ENCODE results near the gene ELOF1. TPM values are rescaled to one million over a fixed set of nuclear protein-coding genes. Genes with fewer than 3 reads are reported as not detected.

ELOF1 gene
- polyA plus RNA-seq, 1 of the 3 experiments (the other 2 are of a cell fraction): 157 TPM

DNA sequence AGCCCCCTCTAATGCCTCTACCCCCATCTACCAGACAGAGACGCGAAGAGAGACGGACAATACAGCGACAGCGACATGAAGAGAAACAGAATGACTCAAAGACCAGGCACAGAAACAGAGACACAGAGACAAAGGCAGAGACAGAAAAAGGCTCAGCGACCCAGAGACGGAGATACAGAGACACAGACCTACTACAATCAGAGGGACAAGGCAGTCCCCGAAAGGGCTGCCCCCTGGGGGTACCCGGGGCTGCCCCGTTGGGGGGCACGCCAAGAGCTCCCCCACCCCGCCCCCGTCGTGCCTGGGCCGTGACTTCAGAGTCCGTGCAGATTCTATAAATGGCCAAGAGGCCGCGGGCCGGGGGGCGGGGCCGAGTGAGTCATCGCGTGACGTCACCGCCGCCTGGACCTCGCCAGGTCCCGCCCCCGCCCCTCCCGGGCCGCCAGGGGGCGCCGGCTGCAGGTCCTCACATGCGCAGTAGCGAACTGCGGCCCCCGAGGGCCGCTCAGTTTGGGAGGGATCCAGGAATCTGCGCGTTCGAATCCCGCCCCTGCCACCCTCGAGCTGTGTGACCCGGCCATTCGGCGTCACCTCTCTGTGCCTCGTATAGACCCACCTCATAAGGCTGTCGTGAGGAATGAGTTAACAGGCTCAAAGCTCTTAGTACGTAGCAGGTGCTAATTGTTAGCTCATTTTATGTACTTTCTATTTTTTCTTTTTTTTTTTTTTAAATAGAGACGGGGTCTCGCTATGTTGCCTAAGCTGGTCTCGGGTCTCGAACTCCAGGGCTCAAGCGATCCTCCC is 23.0 kb downstream of the ELOF1 start (continued):
- TF ChIP-seq, protein P1, sequence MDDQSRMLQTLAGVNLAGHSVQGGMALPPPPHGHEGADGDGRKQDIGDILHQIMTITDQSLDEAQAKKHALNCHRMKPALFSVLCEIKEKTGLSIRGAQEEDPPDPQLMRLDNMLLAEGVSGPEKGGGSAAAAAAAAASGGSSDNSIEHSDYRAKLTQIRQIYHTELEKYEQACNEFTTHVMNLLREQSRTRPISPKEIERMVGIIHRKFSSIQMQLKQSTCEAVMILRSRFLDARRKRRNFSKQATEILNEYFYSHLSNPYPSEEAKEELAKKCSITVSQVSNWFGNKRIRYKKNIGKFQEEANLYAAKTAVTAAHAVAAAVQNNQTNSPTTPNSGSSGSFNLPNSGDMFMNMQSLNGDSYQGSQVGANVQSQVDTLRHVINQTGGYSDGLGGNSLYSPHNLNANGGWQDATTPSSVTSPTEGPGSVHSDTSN (IDR thresholded peaks at IDR 0.05): no peak
- TF ChIP-seq FOSL2 (IDR thresholded peaks at IDR 0.05; ENCODE audit: borderline replicate concordance, low read depth): peak; percentile 95
- TF ChIP-seq, protein P2, sequence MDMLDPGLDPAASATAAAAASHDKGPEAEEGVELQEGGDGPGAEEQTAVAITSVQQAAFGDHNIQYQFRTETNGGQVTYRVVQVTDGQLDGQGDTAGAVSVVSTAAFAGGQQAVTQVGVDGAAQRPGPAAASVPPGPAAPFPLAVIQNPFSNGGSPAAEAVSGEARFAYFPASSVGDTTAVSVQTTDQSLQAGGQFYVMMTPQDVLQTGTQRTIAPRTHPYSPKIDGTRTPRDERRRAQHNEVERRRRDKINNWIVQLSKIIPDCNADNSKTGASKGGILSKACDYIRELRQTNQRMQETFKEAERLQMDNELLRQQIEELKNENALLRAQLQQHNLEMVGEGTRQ (IDR thresholded peaks at IDR 0.05; ENCODE audit: borderline replicate concordance, low read depth, low read length): no peak
- TF ChIP-seq, protein P3, sequence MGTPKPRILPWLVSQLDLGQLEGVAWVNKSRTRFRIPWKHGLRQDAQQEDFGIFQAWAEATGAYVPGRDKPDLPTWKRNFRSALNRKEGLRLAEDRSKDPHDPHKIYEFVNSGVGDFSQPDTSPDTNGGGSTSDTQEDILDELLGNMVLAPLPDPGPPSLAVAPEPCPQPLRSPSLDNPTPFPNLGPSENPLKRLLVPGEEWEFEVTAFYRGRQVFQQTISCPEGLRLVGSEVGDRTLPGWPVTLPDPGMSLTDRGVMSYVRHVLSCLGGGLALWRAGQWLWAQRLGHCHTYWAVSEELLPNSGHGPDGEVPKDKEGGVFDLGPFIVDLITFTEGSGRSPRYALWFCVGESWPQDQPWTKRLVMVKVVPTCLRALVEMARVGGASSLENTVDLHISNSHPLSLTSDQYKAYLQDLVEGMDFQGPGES (IDR thresholded peaks at IDR 0.05; ENCODE audit: low read depth, low read length): no peak
- no peak for TF ChIP-seq GATA2 (CRISPR knock-in tag; IDR thresholded peaks at IDR 0.05)
- TF ChIP-seq JUND (IDR thresholded peaks at IDR 0.05): peak; percentile 86
- TF ChIP-seq, protein P4, sequence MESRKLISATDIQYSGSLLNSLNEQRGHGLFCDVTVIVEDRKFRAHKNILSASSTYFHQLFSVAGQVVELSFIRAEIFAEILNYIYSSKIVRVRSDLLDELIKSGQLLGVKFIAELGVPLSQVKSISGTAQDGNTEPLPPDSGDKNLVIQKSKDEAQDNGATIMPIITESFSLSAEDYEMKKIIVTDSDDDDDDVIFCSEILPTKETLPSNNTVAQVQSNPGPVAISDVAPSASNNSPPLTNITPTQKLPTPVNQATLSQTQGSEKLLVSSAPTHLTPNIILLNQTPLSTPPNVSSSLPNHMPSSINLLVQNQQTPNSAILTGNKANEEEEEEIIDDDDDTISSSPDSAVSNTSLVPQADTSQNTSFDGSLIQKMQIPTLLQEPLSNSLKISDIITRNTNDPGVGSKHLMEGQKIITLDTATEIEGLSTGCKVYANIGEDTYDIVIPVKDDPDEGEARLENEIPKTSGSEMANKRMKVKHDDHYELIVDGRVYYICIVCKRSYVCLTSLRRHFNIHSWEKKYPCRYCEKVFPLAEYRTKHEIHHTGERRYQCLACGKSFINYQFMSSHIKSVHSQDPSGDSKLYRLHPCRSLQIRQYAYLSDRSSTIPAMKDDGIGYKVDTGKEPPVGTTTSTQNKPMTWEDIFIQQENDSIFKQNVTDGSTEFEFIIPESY (IDR thresholded peaks at IDR 0.05; ENCODE audit: borderline replicate concordance, low read depth): no peak
- TF ChIP-seq FOXM1 (IDR thresholded peaks at IDR 0.05; ENCODE audit: low read depth): no peak
- no peak for TF ChIP-seq RFX5 (IDR thresholded peaks at IDR 0.05; ENCODE audit: low read length)
- TF ChIP-seq EP300 (IDR thresholded peaks at IDR 0.05; ENCODE audit: borderline replicate concordance in 1 of 2, low read depth in 1 of 2, low read length in 1 of 2): no peak
- TF ChIP-seq, protein P5, sequence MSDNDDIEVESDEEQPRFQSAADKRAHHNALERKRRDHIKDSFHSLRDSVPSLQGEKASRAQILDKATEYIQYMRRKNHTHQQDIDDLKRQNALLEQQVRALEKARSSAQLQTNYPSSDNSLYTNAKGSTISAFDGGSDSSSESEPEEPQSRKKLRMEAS (IDR thresholded peaks at IDR 0.05; ENCODE audit: low read depth): peak; percentile 29; the same call in 1 of the 2 replicates
- TF ChIP-seq POLR2AphosphoS5 (IDR thresholded peaks at IDR 0.05; ENCODE audit: low read depth, low read length): peak; percentile 57; the same call in 1 of the 2 replicates
- TF ChIP-seq GABPA (IDR thresholded peaks at IDR 0.05; ENCODE audit: low read depth): no peak
- no peak for TF ChIP-seq CHD2 (IDR thresholded peaks at IDR 0.05; ENCODE audit: low read length, partially characterized antibody)
- no peak for TF ChIP-seq SIN3A (IDR thresholded peaks at IDR 0.05; ENCODE audit: borderline replicate concordance, low read depth, low read length)
- peak; percentile 55; the same call in 1 of the 2 replicates for TF ChIP-seq SMC3 (IDR thresholded peaks at IDR 0.05; ENCODE audit: low read depth, low read length)
- TF ChIP-seq FOXJ3 (CRISPR knock-in tag; IDR thresholded peaks at IDR 0.05): no peak

Data from SK-N-SH (cell line).